Neuronal stem cell (in vitro differentiated cells): ENCODE measurements around the gene SELENOI.

Experiments used
- DNase-seq: peaks from one replicate; pipeline ENCODE4 v3.0.0-alpha.2; 2013; ENCODE audit warnings: low spot score
- H2AFZ ChIP-seq: one replicate; pipeline ENCODE4 v1.6.1; 2013; ENCODE audit warnings: mild to moderate bottlenecking, low read length, inconsistent platforms
- H2AK5ac ChIP-seq: 2 replicates; pipeline ENCODE4 v1.6.1; 2013; ENCODE audit warnings: low read depth, mild to moderate bottlenecking, inconsistent platforms, low read length, moderate library complexity, mixed read lengths
- H2BK120ac ChIP-seq: 2 replicates; pipeline ENCODE4 v1.6.1; 2013; ENCODE audit warnings: low read depth, mild to moderate bottlenecking, inconsistent platforms, low read length, moderate library complexity, mixed read lengths
- H2BK12ac ChIP-seq: one replicate; pipeline ENCODE4 v1.6.1; 2013; ENCODE audit warnings: low read length, inconsistent platforms
- H2BK15ac ChIP-seq: 2 replicates; pipeline ENCODE4 v1.6.1; 2013; ENCODE audit warnings: mild to moderate bottlenecking, low read length, inconsistent platforms, mixed read lengths
- H2BK5ac ChIP-seq: one replicate; pipeline ENCODE4 v1.6.1; 2013; ENCODE audit warnings: inconsistent platforms, mild to moderate bottlenecking, low read length, moderate library complexity
- H3K14ac ChIP-seq: one replicate; pipeline ENCODE4 v1.6.1; 2013; ENCODE audit warnings: low read length, inconsistent platforms
- H3K18ac ChIP-seq: 2 replicates; pipeline ENCODE4 v1.6.1; 2013; ENCODE audit warnings: low read length, inconsistent platforms
- H3K23ac ChIP-seq: 2 replicates; pipeline ENCODE4 v1.6.1; 2013; ENCODE audit warnings: low read depth, mild to moderate bottlenecking, mixed read lengths, low read length, inconsistent platforms; ENCODE audit not compliant: poor library complexity
- H3K27ac ChIP-seq: replicated peaks from 3 replicates; pipeline ENCODE4 v1.5.1; 2013; ENCODE audit warnings: low read length, inconsistent platforms
- H3K27me3 ChIP-seq, 3 experiments: 2 replicates each; pipeline ENCODE4 v1.6.1; 2013; ENCODE audit warnings: low read length in 3 of 3, mild to moderate bottlenecking in 2 of 3, inconsistent platforms in 1 of 3, low read depth in 1 of 3, mixed read lengths in 1 of 3, moderate library complexity in 1 of 3; ENCODE audit not compliant: control insufficient read depth in 3 of 3, insufficient read depth in 3 of 3
- H3K36me3 ChIP-seq, 2 donors: replicated peaks in 1 of 2; 2 replicates each; pipeline ENCODE4 v1.6.1; 2013; ENCODE audit warnings: low read length in 2 of 2; ENCODE audit not compliant: control insufficient read depth in 2 of 2, insufficient read depth in 2 of 2
- H3K4ac ChIP-seq: 2 replicates; pipeline ENCODE4 v1.6.1; 2013; ENCODE audit warnings: inconsistent platforms, mild to moderate bottlenecking, low read length, moderate library complexity
- H3K4me1 ChIP-seq, 2 donors: 1 replicate in 1 of 2; 2 replicates in 1 of 2; pipeline ENCODE4 v1.6.1; 2013; ENCODE audit warnings: low read length in 2 of 2, low read depth in 1 of 2; ENCODE audit not compliant: control insufficient read depth in 2 of 2, insufficient read depth in 1 of 2
- H3K4me2 ChIP-seq: one replicate; pipeline ENCODE4 v1.6.1; 2013; ENCODE audit warnings: mild to moderate bottlenecking, low read length, inconsistent platforms; ENCODE audit not compliant: insufficient read depth, poor library complexity, severe bottlenecking
- H3K4me3 ChIP-seq, 2 donors: 2 replicates each; pipeline ENCODE4 v1.5.1; 2013; ENCODE audit warnings: low read length in 2 of 2, mild to moderate bottlenecking in 2 of 2, inconsistent platforms in 1 of 2, moderate library complexity in 1 of 2
- H3K79me1 ChIP-seq: one replicate; pipeline ENCODE4 v1.6.1; 2013; ENCODE audit warnings: low read depth, mild to moderate bottlenecking, inconsistent platforms, low read length, moderate library complexity
- H3K9ac ChIP-seq: one replicate; pipeline ENCODE4 v1.6.1; 2013; ENCODE audit warnings: mild to moderate bottlenecking, low read depth, low read length, inconsistent platforms; ENCODE audit not compliant: poor library complexity
- H3K9me3 ChIP-seq, 2 donors: replicated peaks in 1 of 2; 2 replicates each; pipeline versions ENCODE3 to v1.6.1; 2013; ENCODE audit warnings: low read length in 2 of 2, mild to moderate bottlenecking in 2 of 2, inconsistent platforms in 1 of 2, low read depth in 1 of 2, mixed read lengths in 1 of 2, moderate library complexity in 1 of 2; ENCODE audit not compliant: control insufficient read depth in 2 of 2, insufficient read depth in 1 of 2
- H4K8ac ChIP-seq: one replicate; pipeline ENCODE4 v1.6.1; 2013; ENCODE audit warnings: low read depth, mild to moderate bottlenecking, inconsistent platforms, low read length, moderate library complexity
- H4K91ac ChIP-seq: one replicate; pipeline ENCODE4 v1.6.1; 2013; ENCODE audit warnings: low read length, low read depth, mild to moderate bottlenecking, inconsistent platforms; ENCODE audit not compliant: poor library complexity
- WGBS, 2 donors: extraction: QIAGEN DNeasy Blood & Tissue Kit; methylation state at CpG; one replicate each; pipeline ENCODE4 v1.1.7; 2013; ENCODE audit warnings: missing lambda C conversion rate in 2 of 2, mixed read lengths in 1 of 2; ENCODE audit not compliant: insufficient read length in 2 of 2, insufficient replicate concordance in 1 of 2; ENCODE audit errors: extremely low coverage in 2 of 2; 5-methylcytosine and 5-hydroxymethylcytosine counted together

Gene SELENOI

DNA sequence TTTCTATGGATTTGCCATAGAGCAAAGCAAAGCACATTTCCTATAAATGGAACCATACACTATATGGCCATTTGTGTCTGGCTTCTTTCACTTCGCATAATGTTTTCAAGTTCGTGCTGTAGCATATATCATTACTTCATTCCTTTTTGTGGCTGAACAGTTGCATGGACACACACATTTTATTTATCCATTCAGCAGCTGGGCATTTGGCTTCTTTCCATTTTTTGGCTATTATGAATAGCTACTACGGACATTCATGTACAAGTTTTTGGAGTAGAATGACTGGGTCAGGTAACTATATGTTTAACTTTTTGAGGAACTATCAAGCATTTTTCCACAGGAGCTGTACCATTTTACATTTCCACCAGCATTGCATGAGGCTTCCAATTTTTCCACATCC, 10.7 kb upstream of the SELENOI start:
- Histone ChIP-seq H2BK12ac (no peak overlapping the region), H2BK15ac (no peak overlapping the region), H3K4me1 (peaks cover 0 to 2% of the 10 kb centered on the region in 2 donors), H3K79me1 (no peaks in the 10 kb centered on the region), H3K23ac (no peak overlapping the region), H2AK5ac (no peak overlapping the region), H3K36me3 (no peaks in the 10 kb centered on the region), H3K18ac (no peak overlapping the region), H3K27ac (no peak overlapping the region), H2AFZ (no peak overlapping the region), H4K91ac (no peak overlapping the region), H3K14ac (no peak overlapping the region), H3K4ac (no peak overlapping the region), H2BK120ac (no peak overlapping the region), H3K4me2 (no peak overlapping the region), H2BK5ac (no peak overlapping the region), H4K8ac (no peak overlapping the region), H3K9ac (no peak overlapping the region), H3K4me3 (no peak overlapping the region), H3K27me3 (no peaks in the 10 kb centered on the region), H3K9me3 (no peaks in the 10 kb centered on the region)
- DNase-seq = no peak
- no CpG with 5 or more reads among the region's 3 CpGs for WGBS, 2 donors

DNA sequence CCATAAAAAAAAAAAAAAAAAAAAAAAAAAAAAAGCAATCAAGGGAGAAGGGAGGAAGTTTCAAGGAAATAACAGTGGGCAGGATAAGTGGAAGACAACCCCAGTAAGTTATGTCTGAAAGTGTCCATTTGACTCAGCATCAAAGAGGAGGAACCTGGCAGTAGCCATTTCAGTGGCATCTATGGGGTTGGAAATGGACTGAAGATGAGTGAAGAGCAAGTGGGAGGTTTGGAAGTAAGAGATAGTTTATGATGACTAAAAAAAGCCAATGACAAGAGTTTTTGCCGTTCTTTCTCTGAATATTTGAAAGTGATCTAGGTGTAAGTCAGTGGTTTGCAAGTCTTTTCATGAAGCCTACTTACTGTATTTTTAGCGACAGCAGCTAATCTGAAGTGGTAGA, 9.2 kb upstream of the SELENOI start:
- no peak overlapping the region for H2BK5ac ChIP-seq
- peaks cover 0 to 4% of the 10 kb centered on the region in 2 donors for H3K4me1 ChIP-seq
- no CpG with 5 or more reads among the region's 2 CpGs for WGBS, 2 donors
- no peak overlapping the region for H3K27ac ChIP-seq
- H3K4ac ChIP-seq = no peak overlapping the region
- DNase-seq = no peak
- H3K9ac ChIP-seq = no peak overlapping the region
- no peak overlapping the region for H2BK15ac ChIP-seq
- H3K36me3 ChIP-seq = no peaks in the 10 kb centered on the region
- H3K27me3 ChIP-seq = no peaks in the 10 kb centered on the region
- no peak overlapping the region for H3K4me2 ChIP-seq
- H3K23ac ChIP-seq = no peak overlapping the region
- no peak overlapping the region for H4K91ac ChIP-seq
- no peak overlapping the region for H2AFZ ChIP-seq
- H3K9me3 ChIP-seq = no peaks in the 10 kb centered on the region
- no peak overlapping the region for H2BK12ac ChIP-seq
- no peak overlapping the region for H2BK120ac ChIP-seq
- H3K18ac ChIP-seq = no peak overlapping the region
- H3K4me3 ChIP-seq = no peak overlapping the region
- no peak overlapping the region for H3K14ac ChIP-seq
- no peak overlapping the region for H4K8ac ChIP-seq
- H2AK5ac ChIP-seq = no peak overlapping the region
- H3K79me1 ChIP-seq = no peaks in the 10 kb centered on the region

GRCh38 chr2:26337298-26337697, 8.6 kb upstream of the SELENOI start:
- no peak for DNase-seq
- H3K4ac ChIP-seq = no peak overlapping the region

DNA sequence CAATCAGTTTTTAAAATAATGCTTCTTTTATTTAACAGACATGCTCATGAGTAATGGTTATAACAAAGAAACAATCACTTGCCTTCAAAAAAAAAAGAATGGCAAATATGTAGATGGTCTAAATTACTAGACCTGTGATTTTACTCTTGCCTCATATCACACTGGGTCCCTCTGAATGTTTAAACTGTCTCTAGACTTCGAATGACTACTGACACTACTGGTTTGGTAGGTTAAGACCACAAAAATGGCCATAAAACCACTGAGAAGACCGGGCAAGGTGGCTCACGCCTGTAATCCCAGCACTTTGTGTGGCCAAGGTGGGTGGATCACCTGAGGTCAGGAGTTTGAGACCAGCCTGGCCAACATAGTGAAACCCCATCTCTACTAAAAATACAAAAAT, 5.1 kb upstream of the SELENOI start:
- Histone ChIP-seq H3K23ac (no peak overlapping the region), H3K79me1 (peaks cover 3% of the 10 kb centered on the region), H3K14ac (no peak overlapping the region), H3K36me3 (no peaks in the 10 kb centered on the region), H2BK12ac (no peak overlapping the region), H2BK15ac (no peak overlapping the region), H2AFZ (no peak overlapping the region), H3K4ac (no peak overlapping the region), H3K18ac (peak overlapping the region; percentile 46), H3K4me2 (no peak overlapping the region), H3K9me3 (no peaks in the 10 kb centered on the region), H3K4me3 (no peak overlapping the region), H4K8ac (no peak overlapping the region), H2BK5ac (no peak overlapping the region), H2AK5ac (no peak overlapping the region), H3K27ac (peak overlapping the region; percentile 68), H3K27me3 (no peaks in the 10 kb centered on the region), H3K9ac (no peak overlapping the region), H2BK120ac (no peak overlapping the region), H4K91ac (no peak overlapping the region), H3K4me1 (peaks cover 3 to 7% of the 10 kb centered on the region in 2 donors)
- DNase-seq = no peak
- WGBS, 2 donors = no CpG with 5 or more reads among the region's 3 CpGs

More at GRCh38 chr2:26337298-26337697, 8.6 kb upstream of the SELENOI start:
- H3K4me2 ChIP-seq = no peak overlapping the region
- no peak overlapping the region for H3K27ac ChIP-seq
- no peak overlapping the region for H3K23ac ChIP-seq
- WGBS, 2 donors = no CpG with 5 or more reads among the region's 2 CpGs
- H3K4me3 ChIP-seq = no peak overlapping the region
- no peak overlapping the region for H3K14ac ChIP-seq
- H2BK5ac ChIP-seq = no peak overlapping the region
- H3K4me1 ChIP-seq = peaks cover 0 to 4% of the 10 kb centered on the region in 2 donors
- no peak overlapping the region for H4K8ac ChIP-seq
- no peak overlapping the region for H3K9ac ChIP-seq
- H3K36me3 ChIP-seq = no peaks in the 10 kb centered on the region
- no peaks in the 10 kb centered on the region for H3K27me3 ChIP-seq
- H2BK120ac ChIP-seq = no peak overlapping the region
- no peak overlapping the region for H2AK5ac ChIP-seq
- no peaks in the 10 kb centered on the region for H3K9me3 ChIP-seq
- H2AFZ ChIP-seq = no peak overlapping the region
- no peak overlapping the region for H2BK15ac ChIP-seq
- H2BK12ac ChIP-seq = no peak overlapping the region
- no peaks in the 10 kb centered on the region for H3K79me1 ChIP-seq
- no peak overlapping the region for H4K91ac ChIP-seq
- no peak overlapping the region for H3K18ac ChIP-seq
